ENCODE data around the gene TAS2R13. TPM values are rescaled to one million over a fixed set of nuclear protein-coding genes. Genes with fewer than 3 reads are reported as not detected.

Gene TAS2R13
- total RNA-seq, 1 experiment from 2014 or later, result 1.6 TPM

DNA sequence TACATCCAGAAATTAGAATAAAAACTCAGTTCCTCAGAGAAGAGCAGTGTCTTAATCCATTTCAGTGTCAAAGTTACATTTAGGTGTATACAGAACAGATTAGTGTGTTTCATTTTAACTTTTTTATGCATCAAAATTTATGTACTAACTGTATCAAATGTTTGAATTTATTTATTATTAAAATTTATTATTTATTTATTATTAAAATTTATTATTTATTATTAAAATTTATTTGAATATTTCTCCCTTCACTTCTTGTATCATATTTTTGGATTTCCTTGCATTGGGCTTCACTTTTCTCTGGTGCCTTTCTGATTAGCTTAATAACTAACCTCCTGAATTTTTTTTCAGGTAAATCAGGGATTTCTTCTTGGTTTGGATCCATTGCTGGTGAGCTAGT lies 32.0 kb upstream of the TAS2R13 start:
- intact Hi-C loops (cut with micrococcal nuclease; ENCODE audit: unreplicated experiment), result no loop called here
- peaks cover 22% of the 10 kb centered on the region for H3K36me3 Mint-ChIP-seq (ENCODE audit: insufficient read depth, unreplicated experiment)
- POLR2A ChIA-PET, result no interaction called here

DNA sequence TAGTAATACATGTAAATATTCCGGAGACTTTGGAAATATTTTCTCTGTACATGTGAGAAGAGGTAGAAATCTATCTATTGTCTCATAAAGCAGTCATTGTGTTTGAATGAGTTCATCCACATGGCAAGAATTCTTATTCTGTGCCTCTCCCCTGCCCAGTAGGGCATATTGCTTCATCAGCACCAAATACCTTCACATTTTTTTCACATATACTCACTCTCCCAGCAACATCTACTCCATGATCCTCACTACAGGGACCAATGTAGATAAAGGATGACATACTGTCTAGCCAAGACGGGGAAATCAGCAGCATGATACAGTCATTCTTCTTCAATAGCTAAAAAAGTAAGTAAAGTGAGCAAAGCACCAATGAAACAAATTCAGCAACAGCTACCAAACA lies 31.0 kb upstream of the TAS2R13 start:
- Mint-ChIP-seq H3K4me1 (ENCODE audit: low read depth, unreplicated experiment) (peaks cover 13% of the 10 kb centered on the region), H3K9me3 (ENCODE audit: unreplicated experiment) (peaks cover 17% of the 10 kb centered on the region), H3K27me3 (ENCODE audit: insufficient read depth, unreplicated experiment) (no peaks in the 10 kb centered on the region), H3K27ac (ENCODE audit: unreplicated experiment) (no peak overlapping the region), H3K4me3 (ENCODE audit: unreplicated experiment) (no peak overlapping the region), H3K36me3 (ENCODE audit: insufficient read depth, unreplicated experiment) (peaks cover 21% of the 10 kb centered on the region)
- TF ChIP-seq, protein P1, sequence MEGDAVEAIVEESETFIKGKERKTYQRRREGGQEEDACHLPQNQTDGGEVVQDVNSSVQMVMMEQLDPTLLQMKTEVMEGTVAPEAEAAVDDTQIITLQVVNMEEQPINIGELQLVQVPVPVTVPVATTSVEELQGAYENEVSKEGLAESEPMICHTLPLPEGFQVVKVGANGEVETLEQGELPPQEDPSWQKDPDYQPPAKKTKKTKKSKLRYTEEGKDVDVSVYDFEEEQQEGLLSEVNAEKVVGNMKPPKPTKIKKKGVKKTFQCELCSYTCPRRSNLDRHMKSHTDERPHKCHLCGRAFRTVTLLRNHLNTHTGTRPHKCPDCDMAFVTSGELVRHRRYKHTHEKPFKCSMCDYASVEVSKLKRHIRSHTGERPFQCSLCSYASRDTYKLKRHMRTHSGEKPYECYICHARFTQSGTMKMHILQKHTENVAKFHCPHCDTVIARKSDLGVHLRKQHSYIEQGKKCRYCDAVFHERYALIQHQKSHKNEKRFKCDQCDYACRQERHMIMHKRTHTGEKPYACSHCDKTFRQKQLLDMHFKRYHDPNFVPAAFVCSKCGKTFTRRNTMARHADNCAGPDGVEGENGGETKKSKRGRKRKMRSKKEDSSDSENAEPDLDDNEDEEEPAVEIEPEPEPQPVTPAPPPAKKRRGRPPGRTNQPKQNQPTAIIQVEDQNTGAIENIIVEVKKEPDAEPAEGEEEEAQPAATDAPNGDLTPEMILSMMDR (IDR thresholded peaks at IDR 0.05; ENCODE audit: insufficient read depth in 1 of 2, low read depth in 1 of 2, low read length in 1 of 2, severe bottlenecking in 1 of 2, unreplicated experiment in 1 of 2), result no peak
- no peak for DNase-seq
- intact Hi-C loops (cut with micrococcal nuclease; ENCODE audit: unreplicated experiment), result no loop called here
- Histone ChIP-seq H3K27me3 (replicated peaks; ENCODE audit: control insufficient read depth, insufficient read depth, low read length) (no peaks in the 10 kb centered on the region), H3K4me3 (ENCODE audit: low read depth, low read length) (no peak overlapping the region), H3K36me3 (ENCODE audit: control insufficient read depth, insufficient read depth, low read length) (no peaks in the 10 kb centered on the region), H3K4me1 (peaks cover 12% of the 10 kb centered on the region; the same call in 1 of the 2 replicates), H3K9me3 (peaks cover 2% of the 10 kb centered on the region; the same call in 1 of the 2 replicates)
- ChIA-PET POLR2A (no interaction called here), CTCF (no interaction called here)
- no TSS peak for BruUV-seq (replicated peaks)

More for the DNA sequence above, 32.0 kb upstream of the TAS2R13 start:
- H3K27me3 Mint-ChIP-seq (ENCODE audit: insufficient read depth, unreplicated experiment), result no peaks in the 10 kb centered on the region
- Histone ChIP-seq H3K36me3 (ENCODE audit: control insufficient read depth, insufficient read depth, low read length) (no peaks in the 10 kb centered on the region), H3K9me3 (peaks cover 3% of the 10 kb centered on the region; the same call in 1 of the 2 replicates), H3K27me3 (replicated peaks; ENCODE audit: control insufficient read depth, insufficient read depth, low read length) (no peaks in the 10 kb centered on the region), H3K4me1 (peaks cover 12% of the 10 kb centered on the region; the same call in 1 of the 2 replicates), H3K4me3 (ENCODE audit: low read depth, low read length) (no peak overlapping the region)
- TF ChIP-seq, protein P1 (IDR thresholded peaks at IDR 0.05; ENCODE audit: insufficient read depth in 1 of 2, low read depth in 1 of 2, low read length in 1 of 2, severe bottlenecking in 1 of 2, unreplicated experiment in 1 of 2), result no peak
- peaks cover 13% of the 10 kb centered on the region for H3K4me1 Mint-ChIP-seq (ENCODE audit: low read depth, unreplicated experiment)
- H3K4me3 Mint-ChIP-seq (ENCODE audit: unreplicated experiment), result no peak overlapping the region
- peaks cover 27% of the 10 kb centered on the region for H3K9me3 Mint-ChIP-seq (ENCODE audit: unreplicated experiment)
- DNase-seq, result no peak
- no peak overlapping the region for H3K27ac Mint-ChIP-seq (ENCODE audit: unreplicated experiment)
- CTCF ChIA-PET, result no interaction called here
- no TSS peak for BruUV-seq (replicated peaks)

DNA sequence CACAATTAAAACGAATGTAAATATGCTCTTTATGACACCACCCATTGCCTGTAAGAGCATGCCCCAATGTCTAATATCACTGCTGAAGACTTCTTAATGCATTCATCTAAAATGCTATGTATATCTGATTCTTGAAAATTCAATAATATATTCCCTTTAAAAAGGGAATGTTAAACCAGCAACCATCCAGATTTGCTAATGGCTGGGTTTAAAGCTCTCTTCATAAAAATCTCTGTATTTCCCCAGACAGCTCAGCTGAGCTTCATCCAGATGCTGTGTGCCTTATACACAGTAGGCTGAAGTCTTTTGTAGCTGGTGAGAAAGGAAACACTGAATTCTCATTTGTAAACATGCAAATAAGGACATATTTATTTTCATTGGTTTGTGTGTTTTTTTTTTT lies 29.8 kb upstream of the TAS2R13 start, which contains the start of gene TAS2R14:
Gene TAS2R14 (minus strand): TSS at position 101 of the 400 bp plus-strand sequence. CDS start 56 bp downstream, at position 45.
- Mint-ChIP-seq H3K9me3 (ENCODE audit: unreplicated experiment) (peaks cover 10% of the 10 kb centered on the region), H3K27me3 (ENCODE audit: insufficient read depth, unreplicated experiment) (no peaks in the 10 kb centered on the region), H3K27ac (ENCODE audit: unreplicated experiment) (no peak within 1 kb of the TSS), H3K4me3 (ENCODE audit: unreplicated experiment) (no peak within 1 kb of the TSS), H3K36me3 (ENCODE audit: insufficient read depth, unreplicated experiment) (peaks cover 9% of the 10 kb centered on the region), H3K4me1 (ENCODE audit: low read depth, unreplicated experiment) (peaks cover 13% of the 10 kb centered on the region)
- peaks cover 2% of the 10 kb centered on the region; the same call in 1 of the 2 replicates for H3K9me3 ChIP-seq
- no peaks in the 10 kb centered on the region for H3K27me3 ChIP-seq (replicated peaks; ENCODE audit: control insufficient read depth, insufficient read depth, low read length)
- BruUV-seq (replicated peaks), result no TSS peak
- H3K4me3 ChIP-seq (ENCODE audit: low read depth, low read length), result no peak within 1 kb of the TSS
- DNase-seq, result no peak
- ChIA-PET CTCF (no interaction called here), POLR2A (no interaction called here)
- H3K4me1 ChIP-seq, result peaks cover 12% of the 10 kb centered on the region; the same call in 1 of the 2 replicates
- intact Hi-C loops (cut with micrococcal nuclease; ENCODE audit: unreplicated experiment), result no loop called here
- TF ChIP-seq, protein P1 (IDR thresholded peaks at IDR 0.05; ENCODE audit: insufficient read depth in 1 of 2, low read depth in 1 of 2, low read length in 1 of 2, severe bottlenecking in 1 of 2, unreplicated experiment in 1 of 2), result no peak
- no peaks in the 10 kb centered on the region for H3K36me3 ChIP-seq (ENCODE audit: control insufficient read depth, insufficient read depth, low read length)

All from Caco-2 (cell line).